Heart left ventricle (tissue), 13 donors: ENCODE data around the gene CA7.

Source experiments
- POLR2A ChIP-seq, 2 donors: fragments of 450-650 bp; IDR thresholded peaks; one replicate each; pipeline ENCODE4 v1.6.1; 2017; ENCODE audit warnings: antibody characterized with exemption in 2 of 2, mild to moderate bottlenecking in 2 of 2, moderate library complexity in 2 of 2
- TF ChIP-seq, protein P1 (sequence below), 12 donors: fragments of 200-600 bp; sonication (generic) in 4 of 12; IDR thresholded peaks; one replicate each; pipeline versions ENCODE4 v1.5.0 to v1.8.0; 2018 to 2022; ENCODE audit warnings: antibody characterized with exemption in 12 of 12, mild to moderate bottlenecking in 5 of 12
- donor health status: ischemic (EF 13 %, LVEDD 7.1; RV severe dilation, severe dysfunction).
- donor health status: DM: no; HTN: yes; CAD: no.
- donor health status: DM: no; HTN: no; CAD: no.
- donor health status: ischemic (EF 25% LVEDD 6.9; RV normal size, moderate dysfunction).
- donor health status: ischemic (EF 25% LVEDD 5.7; RV mildly dilated, moderate dysfunction).
- donor health status: ischemic (EF 35%, LVEDD 5.7; RV mildly dilated, moderate dysfunction).
- donor health status: nonischemic (EF 11% LVEDD 7.7; RV severe dilation, severe dysfunction).
- donor health status: DM: yes; HTN: yes; CAD: no.
- donor health status: PGD.
- donor health status: ischemic (EF 29% LVEDD 5.4; RV normal size, mild dysfunction).
- donor health status: nonischemic (EF 23%, LVEDD 6.1; RV moderate dilation, normal function).

DNA sequence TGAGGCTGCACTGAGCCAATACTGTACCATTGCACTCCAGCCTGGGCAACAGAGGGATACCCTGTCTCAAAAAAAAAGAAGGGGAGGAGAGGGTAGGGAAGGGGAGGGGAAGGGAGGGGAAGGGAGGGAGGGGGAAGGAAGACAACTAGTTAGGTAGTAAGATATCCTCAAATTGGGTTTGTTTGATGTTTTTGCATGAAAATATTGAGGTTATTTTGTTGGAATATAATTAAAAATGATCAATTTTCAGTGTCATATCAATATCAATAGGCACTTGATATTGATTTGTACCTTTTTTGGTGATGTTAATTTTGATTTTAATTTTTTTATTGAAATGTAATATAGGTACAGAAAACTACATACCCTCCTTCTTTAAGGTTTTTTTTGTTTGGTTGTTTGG, 19.5 kb downstream of the CA7 start:
- TF ChIP-seq, protein P1, sequence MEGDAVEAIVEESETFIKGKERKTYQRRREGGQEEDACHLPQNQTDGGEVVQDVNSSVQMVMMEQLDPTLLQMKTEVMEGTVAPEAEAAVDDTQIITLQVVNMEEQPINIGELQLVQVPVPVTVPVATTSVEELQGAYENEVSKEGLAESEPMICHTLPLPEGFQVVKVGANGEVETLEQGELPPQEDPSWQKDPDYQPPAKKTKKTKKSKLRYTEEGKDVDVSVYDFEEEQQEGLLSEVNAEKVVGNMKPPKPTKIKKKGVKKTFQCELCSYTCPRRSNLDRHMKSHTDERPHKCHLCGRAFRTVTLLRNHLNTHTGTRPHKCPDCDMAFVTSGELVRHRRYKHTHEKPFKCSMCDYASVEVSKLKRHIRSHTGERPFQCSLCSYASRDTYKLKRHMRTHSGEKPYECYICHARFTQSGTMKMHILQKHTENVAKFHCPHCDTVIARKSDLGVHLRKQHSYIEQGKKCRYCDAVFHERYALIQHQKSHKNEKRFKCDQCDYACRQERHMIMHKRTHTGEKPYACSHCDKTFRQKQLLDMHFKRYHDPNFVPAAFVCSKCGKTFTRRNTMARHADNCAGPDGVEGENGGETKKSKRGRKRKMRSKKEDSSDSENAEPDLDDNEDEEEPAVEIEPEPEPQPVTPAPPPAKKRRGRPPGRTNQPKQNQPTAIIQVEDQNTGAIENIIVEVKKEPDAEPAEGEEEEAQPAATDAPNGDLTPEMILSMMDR (IDR thresholded peaks at IDR 0.05) = no peak
- TF ChIP-seq POLR2A (IDR thresholded peaks at IDR 0.05) = no peak
